GM18868 (cell line): ENCODE measurements around the gene TPO.
"Not testable (repeated sequence)": the region's sequence is repeated elsewhere in the genome, so short reads cannot be mapped to it uniquely, and the experiment has no call there.

Source experiments
- ATAC-seq: cut with Tn5 transposase; IDR thresholded peaks from one replicate; pipeline ENCODE4 v1.9.1; 2021; ENCODE audit warnings: mild to moderate bottlenecking, moderate library complexity; ENCODE audit not compliant: unreplicated experiment

Gene TPO

GRCh38 chr2:1550658-1551316, 137.5 kb downstream of the TPO start:
- peak; percentile 85 for ATAC-seq

GRCh38 chr2:1551905-1552304, 138.6 kb downstream of the TPO start:
- no peak for ATAC-seq

GRCh38 chr2:1552611-1553010, 139.3 kb downstream of the TPO start:
- no peak for ATAC-seq

DNA sequence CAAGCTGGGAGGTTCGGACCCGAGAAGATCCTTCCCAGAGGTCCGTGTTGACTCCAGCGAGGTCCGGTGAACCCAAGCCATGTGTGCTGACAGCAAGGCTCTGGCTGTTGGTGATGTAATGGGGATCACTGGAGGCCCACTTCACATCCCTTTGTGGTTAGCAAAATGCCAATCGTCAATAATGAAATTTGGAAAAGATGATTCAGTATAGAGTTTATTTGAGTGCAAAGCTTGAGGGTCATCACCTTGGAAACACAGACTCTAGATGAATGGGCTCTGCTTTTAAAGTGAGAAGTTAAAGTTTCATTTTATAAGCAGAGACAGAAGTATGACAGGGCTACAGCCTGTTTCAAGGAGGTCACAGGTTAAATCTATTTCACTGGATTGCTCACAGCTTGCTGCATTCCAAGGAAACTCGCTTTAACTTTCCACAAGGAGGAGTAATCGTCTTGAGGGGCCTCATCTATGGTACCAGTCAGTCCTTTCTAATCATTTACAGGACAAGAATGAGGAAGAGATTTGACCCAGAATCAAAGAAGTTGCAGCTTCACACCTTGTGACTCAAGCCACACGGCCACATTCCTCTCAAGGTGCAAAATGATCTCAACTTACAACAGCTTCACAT, 140.5 kb downstream of the TPO start:
- no peak for ATAC-seq

- ATAC-seq: no peak
Observed at GRCh38 chr2:1556286-1556685, 143.0 kb downstream of the TPO start.

GRCh38 chr2:1556776-1557466, 143.7 kb downstream of the TPO start:
- no peak for ATAC-seq

GRCh38 chr2:1557467-1557820, 144.2 kb downstream of the TPO start:
- ATAC-seq: no peak

DNA sequence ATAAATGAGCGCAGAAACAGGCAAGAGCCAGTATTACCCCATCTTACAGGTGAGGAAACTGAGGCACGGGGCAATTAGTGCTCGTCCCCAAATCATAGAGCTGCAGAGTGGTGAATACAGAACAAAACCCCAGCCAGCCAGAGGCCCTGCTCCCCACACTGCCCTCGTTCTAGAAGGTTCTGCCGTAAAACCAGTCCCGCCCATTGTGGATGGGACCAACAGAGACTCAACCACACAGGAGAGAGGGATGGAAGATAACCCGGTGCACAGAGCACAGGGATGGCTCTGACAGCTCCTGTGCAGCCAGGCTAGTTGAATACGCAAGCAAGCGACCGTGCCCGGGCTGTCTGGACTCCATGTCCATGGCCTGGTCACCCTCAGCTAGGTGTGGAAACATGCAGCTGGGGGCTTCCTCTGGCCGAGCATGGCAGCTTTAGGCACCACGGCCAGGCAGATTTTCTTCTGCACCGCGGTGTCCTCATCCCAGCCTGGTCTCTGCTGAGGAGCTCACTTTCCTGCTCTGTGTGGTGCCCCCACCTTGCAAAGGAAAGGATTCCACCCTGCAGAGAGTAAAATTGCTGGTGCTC, 146.4 kb downstream of the TPO start:
- ATAC-seq: no peak

DNA sequence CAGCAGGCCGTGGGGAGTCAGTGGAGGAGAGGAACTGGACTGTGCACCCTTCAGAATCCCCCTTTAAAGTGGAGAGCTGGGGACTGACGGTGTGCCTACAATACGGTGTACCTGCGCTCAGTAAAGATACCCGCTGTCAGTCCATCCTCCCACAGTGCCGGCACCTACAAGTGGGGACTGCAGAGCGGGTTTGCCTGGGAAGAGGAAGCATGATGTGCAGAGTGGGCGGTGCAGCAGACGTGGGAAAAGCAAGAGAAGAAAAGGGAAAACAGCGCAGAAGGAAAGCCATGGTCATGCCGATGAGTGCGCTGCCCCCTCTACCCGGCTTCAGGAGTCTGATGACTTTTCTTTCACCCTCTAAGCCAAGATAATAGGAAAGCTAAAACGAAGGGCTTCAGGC, 148.0 kb downstream of the TPO start:
- no peak for ATAC-seq

- ATAC-seq: no peak
Observed at GRCh38 chr2:1561811-1562421, 148.7 kb downstream of the TPO start.

DNA sequence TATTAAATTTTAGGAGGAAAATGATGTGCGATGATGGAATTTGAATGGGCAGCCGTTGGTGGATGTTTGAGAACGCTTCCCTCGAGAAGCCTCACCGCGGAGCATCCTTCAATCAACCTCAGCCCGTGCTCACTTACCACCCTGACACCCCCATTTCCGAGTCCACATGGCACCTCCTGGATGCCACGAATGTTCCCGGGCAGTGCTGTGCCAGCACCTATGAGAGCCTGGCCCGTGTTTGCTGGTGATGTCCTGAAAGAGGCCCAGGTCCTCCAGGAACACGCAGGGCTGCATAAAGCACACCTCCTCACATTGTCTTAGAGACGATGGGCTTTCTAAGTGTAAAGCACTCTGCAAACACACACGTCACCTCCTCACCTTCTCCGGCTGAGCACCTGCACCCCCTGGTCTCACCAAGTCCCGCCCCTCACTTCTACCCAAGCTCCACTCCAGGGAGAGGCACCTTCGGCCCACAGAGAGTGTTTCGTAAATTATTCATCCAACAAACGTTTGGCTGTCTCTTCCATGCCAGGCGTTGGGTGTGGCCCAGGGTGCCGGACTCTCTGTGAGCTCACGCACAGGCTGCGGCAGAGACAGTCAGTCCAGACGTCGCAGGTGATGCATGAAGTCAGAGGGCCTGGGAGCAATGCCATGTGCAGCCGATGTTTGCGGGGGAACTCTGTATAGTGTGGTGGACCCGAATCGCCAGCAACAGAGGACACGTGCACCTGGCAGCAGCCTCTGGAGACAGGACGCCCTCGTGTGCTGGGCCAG, 150.0 kb downstream of the TPO start:
- ATAC-seq: no peak

GRCh38 chr2:1563943-1564891, 151.0 kb downstream of the TPO start:
- ATAC-seq: no peak

- no peak for ATAC-seq
Observed at GRCh38 chr2:1567556-1568344, 154.5 kb downstream of the TPO start.

DNA sequence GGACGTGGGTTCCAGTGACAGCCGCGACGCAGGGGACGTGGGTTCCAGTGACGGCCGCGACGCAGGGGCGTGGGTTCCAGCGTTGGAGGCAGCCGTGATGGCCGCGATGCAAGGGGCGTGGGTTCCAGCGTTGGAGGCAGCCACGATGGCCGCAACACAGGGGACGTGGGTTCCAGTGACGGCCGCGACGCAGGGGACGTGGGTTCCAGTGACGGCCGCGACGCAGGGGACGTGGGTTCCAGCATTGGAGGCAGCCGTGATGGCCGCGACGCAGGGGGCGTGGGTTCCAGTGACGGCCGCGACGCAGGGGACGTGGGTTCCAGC, 155.0 kb downstream of the TPO start:
- ATAC-seq: not testable (repeated sequence)

DNA sequence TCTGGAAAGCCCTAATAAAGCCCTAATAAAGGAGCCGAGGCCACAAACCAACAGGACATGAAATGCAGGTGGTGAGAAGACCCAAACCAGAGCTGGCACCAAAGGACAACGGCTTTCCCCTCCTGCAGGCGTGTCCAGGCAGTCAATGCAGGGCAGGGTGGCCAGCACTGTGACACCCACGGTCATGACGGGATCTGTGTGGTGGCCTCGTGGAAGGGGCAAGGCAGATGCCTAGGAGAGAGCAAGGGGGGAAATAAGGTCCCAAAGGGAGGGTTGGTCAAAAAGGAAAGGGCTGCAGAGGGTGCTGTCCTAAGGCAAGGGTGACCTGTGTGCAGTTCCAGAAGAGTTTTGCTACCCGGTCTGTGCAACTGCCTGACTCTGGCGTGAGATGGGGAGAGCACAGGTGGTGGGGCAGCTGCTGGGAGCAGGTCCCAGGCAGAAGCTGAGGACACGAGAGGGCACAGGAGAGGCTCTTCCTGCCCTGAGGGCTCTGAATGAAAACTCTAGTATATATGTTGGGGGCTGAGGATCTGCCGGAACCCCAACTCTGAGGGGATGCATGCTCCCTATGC, 156.7 kb downstream of the TPO start:
- no peak for ATAC-seq

GRCh38 chr2:1571477-1572417, 158.5 kb downstream of the TPO start:
- ATAC-seq: no peak

DNA sequence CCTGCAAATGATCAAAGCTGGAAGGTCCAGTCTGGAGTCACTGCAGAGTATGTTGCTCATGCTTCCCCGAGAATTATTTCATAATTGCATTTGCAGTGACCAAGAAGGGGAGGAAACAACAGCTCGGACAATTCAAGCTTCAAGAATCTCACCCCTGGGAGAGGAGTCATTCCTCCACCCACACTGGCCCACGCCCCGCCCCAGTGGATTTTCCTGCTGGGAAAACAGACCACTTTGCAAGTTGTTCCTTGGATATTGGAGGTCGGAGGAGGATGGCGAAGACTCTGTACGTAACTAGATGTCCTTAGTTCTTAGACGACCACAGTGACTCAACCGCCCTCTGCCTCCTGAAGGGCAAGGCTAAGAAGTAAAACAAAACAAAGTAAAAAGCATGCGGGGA, 159.4 kb downstream of the TPO start:
- ATAC-seq: no peak

GRCh38 chr2:1577846-1578245, 164.6 kb downstream of the TPO start:
- ATAC-seq: no peak
